ENCODE data around the gene PLA2G12A.

Gene PLA2G12A

GRCh38 chr4:109699553-109700225 is 30.2 kb downstream of the PLA2G12A start:
- no peak overlapping the region for H3K4me3 ChIP-seq (ENCODE audit: low read length)
- no peak overlapping the region for H3K27ac ChIP-seq (ENCODE audit: low read length)
- H3K79me2 ChIP-seq (ENCODE audit: low read length), result peaks cover 10% of the 10 kb centered on the region; the same call in 1 of the 2 replicates
- H4K20me1 ChIP-seq (ENCODE audit: insufficient read depth, low read length), result no peaks in the 10 kb centered on the region
- H3K9me3 ChIP-seq (ENCODE audit: insufficient read depth, low read length), result no peaks in the 10 kb centered on the region
- H3K9ac ChIP-seq (ENCODE audit: low read length), result no peak overlapping the region
- no peak for TF ChIP-seq CTCF (IDR thresholded peaks at IDR 0.05; ENCODE audit: low read depth, low read length)
- no peak for TF ChIP-seq EZH2phosphoT487 (IDR thresholded peaks at IDR 0.05; ENCODE audit: low read depth)
- no peak overlapping the region for H2AFZ ChIP-seq (ENCODE audit: low read depth, low read length)
- H3K4me2 ChIP-seq (ENCODE audit: low read length), result no peak overlapping the region
- no peaks in the 10 kb centered on the region for H3K27me3 ChIP-seq (ENCODE audit: low read depth, low read length)
- H3K36me3 ChIP-seq (replicated peaks; ENCODE audit: low read depth, low read length), result no peaks in the 10 kb centered on the region
- peaks cover 12% of the 10 kb centered on the region for H3K4me1 ChIP-seq (ENCODE audit: low read length)

- Histone ChIP-seq H3K36me3 (replicated peaks; ENCODE audit: low read depth, low read length) (peaks cover 7% of the 10 kb centered on the region), H3K4me2 (ENCODE audit: low read length) (no peak overlapping the region), H3K9me3 (ENCODE audit: insufficient read depth, low read length) (no peaks in the 10 kb centered on the region), H3K27me3 (ENCODE audit: low read depth, low read length) (no peaks in the 10 kb centered on the region), H3K4me3 (ENCODE audit: low read length) (no peak overlapping the region), H3K9ac (ENCODE audit: low read length) (no peak overlapping the region), H3K27ac (ENCODE audit: low read length) (no peak overlapping the region), H2AFZ (ENCODE audit: low read depth, low read length) (no peak overlapping the region), H3K4me1 (ENCODE audit: low read length) (peaks cover 8% of the 10 kb centered on the region), H3K79me2 (ENCODE audit: low read length) (peaks cover 10% of the 10 kb centered on the region; the same call in 1 of the 2 replicates), H4K20me1 (ENCODE audit: insufficient read depth, low read length) (no peaks in the 10 kb centered on the region)
- TF ChIP-seq CTCF (IDR thresholded peaks at IDR 0.05; ENCODE audit: low read depth, low read length), result no peak
- TF ChIP-seq EZH2phosphoT487 (IDR thresholded peaks at IDR 0.05; ENCODE audit: low read depth), result no peak
These were observed 31.2 kb downstream of the PLA2G12A start for GRCh38 chr4:109698656-109699055.

GRCh38 chr4:109691411-109691920 is 38.4 kb downstream of the PLA2G12A start:
- H3K9ac ChIP-seq (ENCODE audit: low read length), result no peak overlapping the region
- no peak overlapping the region for H3K4me3 ChIP-seq (ENCODE audit: low read length)
- H2AFZ ChIP-seq (ENCODE audit: low read depth, low read length), result no peak overlapping the region
- no peaks in the 10 kb centered on the region for H3K4me1 ChIP-seq (ENCODE audit: low read length)
- H4K20me1 ChIP-seq (ENCODE audit: insufficient read depth, low read length), result no peaks in the 10 kb centered on the region
- no peak for TF ChIP-seq CTCF (IDR thresholded peaks at IDR 0.05; ENCODE audit: low read depth, low read length)
- no peak for TF ChIP-seq EZH2phosphoT487 (IDR thresholded peaks at IDR 0.05; ENCODE audit: low read depth)
- H3K27ac ChIP-seq (ENCODE audit: low read length), result no peak overlapping the region
- H3K79me2 ChIP-seq (ENCODE audit: low read length), result no peaks in the 10 kb centered on the region
- H3K27me3 ChIP-seq (ENCODE audit: low read depth, low read length), result no peaks in the 10 kb centered on the region
- peaks cover 34% of the 10 kb centered on the region for H3K36me3 ChIP-seq (replicated peaks; ENCODE audit: low read depth, low read length)
- no peaks in the 10 kb centered on the region for H3K9me3 ChIP-seq (ENCODE audit: insufficient read depth, low read length)
- no peak overlapping the region for H3K4me2 ChIP-seq (ENCODE audit: low read length)

- Histone ChIP-seq H3K4me1 (ENCODE audit: low read length) (no peaks in the 10 kb centered on the region), H3K36me3 (replicated peaks; ENCODE audit: low read depth, low read length) (peaks cover 34% of the 10 kb centered on the region)
These were observed 39.0 kb downstream of the PLA2G12A start for GRCh38 chr4:109690690-109691410.

More at GRCh38 chr4:109690690-109691410, 39.0 kb downstream of the PLA2G12A start:
- Histone ChIP-seq H3K4me2 (ENCODE audit: low read length) (no peak overlapping the region), H3K4me3 (ENCODE audit: low read length) (no peak overlapping the region), H3K79me2 (ENCODE audit: low read length) (no peaks in the 10 kb centered on the region), H3K9me3 (ENCODE audit: insufficient read depth, low read length) (no peaks in the 10 kb centered on the region), H3K27me3 (ENCODE audit: low read depth, low read length) (no peaks in the 10 kb centered on the region), H3K27ac (ENCODE audit: low read length) (no peak overlapping the region), H4K20me1 (ENCODE audit: insufficient read depth, low read length) (no peaks in the 10 kb centered on the region), H3K9ac (ENCODE audit: low read length) (no peak overlapping the region), H2AFZ (ENCODE audit: low read depth, low read length) (no peak overlapping the region)
- TF ChIP-seq EZH2phosphoT487 (IDR thresholded peaks at IDR 0.05; ENCODE audit: low read depth) (no peak), CTCF (IDR thresholded peaks at IDR 0.05; ENCODE audit: low read depth, low read length) (no peak)
